GM21447 (cell line): ENCODE data around the gene MFGE8.
A peak's percentile ranks its signal among the peaks of the same experiment; 100 is the strongest.
"Not testable (repeated sequence)": the region's sequence is repeated elsewhere in the genome, so short reads cannot be mapped to it uniquely, and the experiment has no call there.

ENCODE experiments used
- ATAC-seq: cut with Tn5 transposase; IDR thresholded peaks from one replicate; pipeline ENCODE4 v1.9.1; 2021; ENCODE audit not compliant: unreplicated experiment

MFGE8 gene, protein sequence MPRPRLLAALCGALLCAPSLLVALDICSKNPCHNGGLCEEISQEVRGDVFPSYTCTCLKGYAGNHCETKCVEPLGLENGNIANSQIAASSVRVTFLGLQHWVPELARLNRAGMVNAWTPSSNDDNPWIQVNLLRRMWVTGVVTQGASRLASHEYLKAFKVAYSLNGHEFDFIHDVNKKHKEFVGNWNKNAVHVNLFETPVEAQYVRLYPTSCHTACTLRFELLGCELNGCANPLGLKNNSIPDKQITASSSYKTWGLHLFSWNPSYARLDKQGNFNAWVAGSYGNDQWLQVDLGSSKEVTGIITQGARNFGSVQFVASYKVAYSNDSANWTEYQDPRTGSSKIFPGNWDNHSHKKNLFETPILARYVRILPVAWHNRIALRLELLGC

DNA sequence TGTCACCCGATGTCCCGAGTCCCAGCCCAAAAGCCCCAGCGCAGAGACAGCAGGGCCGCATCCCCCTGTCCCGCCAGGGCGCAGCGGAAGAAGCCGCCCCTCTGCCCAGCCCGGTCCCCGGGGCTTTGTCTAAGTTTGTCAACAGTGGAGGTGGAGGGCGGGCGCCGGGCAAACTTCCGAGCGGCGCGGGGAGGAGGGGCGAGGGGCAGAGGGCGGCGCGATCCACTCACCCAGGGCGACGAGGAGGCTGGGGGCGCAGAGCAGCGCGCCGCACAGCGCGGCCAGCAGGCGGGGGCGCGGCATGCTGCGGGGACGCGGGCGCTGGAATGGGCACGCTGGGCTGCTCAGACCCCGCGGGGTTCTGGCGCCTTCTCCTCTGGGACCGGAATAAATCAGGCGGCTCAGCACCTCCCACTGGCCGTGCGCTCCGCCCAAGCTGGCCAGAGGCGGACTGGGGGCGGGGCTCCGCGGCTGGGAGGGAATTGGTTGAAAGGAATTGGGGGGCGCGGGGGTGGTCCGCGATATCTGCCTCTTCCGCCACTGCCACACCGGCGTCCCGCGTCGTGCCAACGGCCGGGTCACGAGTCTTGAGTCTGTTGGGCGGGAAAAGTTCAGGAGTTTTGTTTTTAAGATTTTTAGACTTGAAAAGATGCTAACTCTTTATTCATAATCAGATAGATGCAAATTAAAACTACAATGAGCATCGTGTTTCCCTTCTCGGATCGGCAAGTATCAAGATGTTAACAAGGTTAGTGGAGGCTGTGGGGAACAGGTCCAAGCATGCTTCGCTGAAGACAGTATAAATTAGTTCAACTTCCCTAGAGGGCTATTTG, at the start of gene MFGE8:
MFGE8 (minus strand) TSS at position 363 of the 833 bp plus-strand sequence; CDS start at position 303, 60 bp downstream.
- ATAC-seq, result peak; percentile 79

DNA sequence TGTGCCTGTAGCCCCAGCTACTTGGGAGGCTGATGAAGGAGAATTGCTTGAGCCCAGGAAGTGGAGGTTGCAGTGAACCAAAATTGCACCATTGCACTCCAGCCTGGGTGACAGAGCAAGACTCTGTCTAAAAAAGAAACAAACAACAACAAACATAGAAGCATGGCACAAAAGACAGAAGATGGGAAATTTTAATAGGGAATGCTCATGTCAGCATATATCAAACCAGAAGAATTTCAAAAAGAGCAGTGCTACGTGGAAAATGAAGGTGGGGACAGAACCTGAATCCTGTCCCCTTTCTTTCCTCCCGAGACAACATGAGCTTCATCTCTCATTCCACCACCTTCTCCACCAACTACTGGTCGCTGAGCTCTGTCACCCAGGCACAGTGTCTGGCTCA, 46.3 kb upstream of the MFGE8 start:
- ATAC-seq, result no peak

DNA sequence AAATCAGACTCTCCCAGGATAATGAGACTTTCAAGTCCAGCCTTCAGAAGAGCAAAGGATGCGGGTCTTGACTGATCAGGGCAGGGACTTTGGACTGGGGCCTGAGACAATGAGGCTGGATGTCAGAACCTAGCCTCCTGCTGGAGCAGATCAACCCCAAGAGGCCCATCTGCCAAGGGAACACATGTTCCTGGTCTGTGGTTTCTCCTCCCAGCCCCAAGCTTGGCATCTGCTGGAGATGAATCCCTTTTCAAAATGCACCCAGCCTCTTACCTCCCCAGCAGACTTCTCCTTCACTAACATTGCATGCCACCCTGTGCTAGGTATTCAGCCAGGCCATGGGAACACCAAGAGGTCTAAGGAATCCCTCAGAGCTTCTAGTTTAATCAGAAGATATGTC, 43.7 kb upstream of the MFGE8 start:
- no peak for ATAC-seq

DNA sequence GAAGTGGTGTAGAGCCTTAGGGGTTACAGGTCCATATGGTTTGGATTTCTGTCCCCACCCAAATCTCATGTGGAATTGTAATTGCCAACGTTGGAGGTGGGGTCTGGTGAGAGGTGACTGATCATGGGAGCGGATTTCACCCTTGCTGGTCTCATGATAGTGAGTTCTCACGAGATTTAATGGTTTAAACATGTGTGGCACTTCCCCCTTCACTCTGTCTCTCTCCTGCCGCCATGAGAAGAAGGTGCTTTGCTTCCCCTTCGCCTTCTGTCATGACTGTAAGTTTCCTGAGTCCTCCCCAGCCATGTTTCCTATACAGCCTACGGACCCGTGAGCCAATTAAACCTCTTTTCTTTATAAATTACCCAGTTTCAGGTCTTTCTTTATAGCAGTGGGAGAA, 43.1 kb upstream of the MFGE8 start:
- ATAC-seq, result no peak

DNA sequence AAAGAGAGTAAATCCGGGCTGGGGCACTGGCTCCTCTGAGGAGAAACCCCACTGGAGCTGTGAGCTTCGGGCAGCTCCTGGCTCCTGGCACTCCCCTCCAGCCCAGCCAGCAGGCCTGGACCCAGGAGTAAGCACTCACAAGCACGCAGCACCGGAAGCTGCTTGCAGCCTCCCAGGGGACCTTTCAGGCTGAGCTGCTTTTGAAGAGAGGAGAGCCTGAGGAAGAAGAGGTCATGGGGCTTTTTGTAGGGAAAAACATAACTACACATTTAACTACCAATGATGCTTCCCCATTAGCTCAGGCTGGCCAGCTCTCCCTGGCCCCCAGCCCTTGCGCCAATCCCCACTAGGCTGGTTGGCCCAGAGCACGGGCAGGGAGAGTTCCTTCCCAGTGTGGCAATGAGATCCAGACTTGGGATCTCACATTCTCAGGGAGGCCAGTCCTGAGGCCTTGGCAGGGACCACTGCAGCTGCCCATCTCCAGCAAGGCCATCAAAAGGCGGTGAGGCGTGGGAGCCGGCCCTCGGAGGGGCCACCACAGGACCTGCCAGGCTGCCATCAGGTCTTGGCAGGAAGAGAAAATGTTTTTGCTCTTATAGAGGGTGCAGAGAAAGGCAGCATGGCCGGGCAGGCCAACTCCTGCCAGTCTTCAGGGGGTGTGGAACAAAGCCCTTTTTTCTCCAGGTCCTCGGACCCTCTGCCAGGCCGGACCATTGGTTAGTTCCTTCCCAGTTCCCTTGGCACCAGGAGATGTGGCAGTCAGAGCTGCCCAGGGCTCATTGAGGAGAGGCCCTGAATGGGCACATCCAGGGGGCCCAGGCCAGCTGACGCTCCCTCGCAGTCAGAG, 41.5 kb upstream of the MFGE8 start:
- no peak for ATAC-seq

DNA sequence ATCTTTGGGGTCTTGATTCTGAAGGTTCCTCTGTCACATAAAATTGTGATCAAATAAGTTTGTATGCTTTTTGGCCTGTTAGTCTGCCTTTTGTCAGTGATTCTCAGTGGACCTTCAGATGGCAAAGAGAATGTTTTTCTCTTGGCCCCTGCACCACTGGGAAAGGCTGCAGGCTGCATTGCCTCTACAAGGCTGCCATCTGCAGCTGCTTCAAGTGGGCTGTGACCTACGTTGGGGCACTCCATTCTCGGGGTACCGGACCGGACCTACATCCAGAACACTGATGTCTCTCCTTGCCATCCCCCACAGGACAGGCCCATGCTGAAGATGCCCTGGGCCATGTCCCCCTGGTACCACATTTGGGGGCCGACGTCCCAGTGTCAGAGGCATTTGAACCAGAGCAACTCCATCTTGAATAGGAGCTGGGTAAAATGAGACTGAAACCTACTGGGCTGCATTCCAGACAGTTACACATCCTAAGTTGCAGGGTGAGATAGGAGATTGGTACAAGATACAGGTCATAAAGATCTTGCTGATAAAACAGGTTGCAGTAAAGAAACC, 37.5 kb upstream of the MFGE8 start:
- ATAC-seq, result no peak

DNA sequence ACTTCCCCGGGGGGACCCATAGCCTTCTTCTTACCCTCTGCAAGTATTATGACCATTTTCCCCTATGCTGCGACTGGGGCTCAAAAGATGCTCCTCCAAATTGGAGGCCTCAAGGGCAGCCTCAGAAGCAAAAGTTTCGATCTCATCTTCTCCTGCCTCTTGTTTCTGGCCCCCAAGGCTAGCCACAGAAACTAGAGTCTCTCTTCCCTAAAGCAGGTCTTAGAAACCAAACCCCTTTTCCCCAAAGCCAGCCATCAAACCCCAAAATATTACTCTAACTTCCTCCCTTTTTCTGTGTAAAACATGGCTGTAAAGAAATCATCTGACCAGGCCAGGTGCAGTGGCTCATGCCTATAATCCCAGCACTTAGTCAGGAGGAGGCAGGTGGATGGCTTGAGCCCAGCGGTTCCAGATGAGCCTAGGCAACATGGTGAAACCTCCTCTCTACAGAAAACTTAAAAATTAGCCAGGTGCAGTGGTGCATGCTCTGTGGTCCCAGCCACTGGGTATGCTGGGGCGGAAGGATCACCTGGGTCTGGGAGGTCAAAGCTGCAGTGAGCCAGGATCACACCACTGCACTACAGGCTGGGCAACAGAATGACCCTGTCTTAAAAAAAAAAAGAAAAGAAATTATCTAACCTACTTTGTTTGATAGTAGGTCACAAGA, 36.7 kb upstream of the MFGE8 start:
- ATAC-seq, result no peak

DNA sequence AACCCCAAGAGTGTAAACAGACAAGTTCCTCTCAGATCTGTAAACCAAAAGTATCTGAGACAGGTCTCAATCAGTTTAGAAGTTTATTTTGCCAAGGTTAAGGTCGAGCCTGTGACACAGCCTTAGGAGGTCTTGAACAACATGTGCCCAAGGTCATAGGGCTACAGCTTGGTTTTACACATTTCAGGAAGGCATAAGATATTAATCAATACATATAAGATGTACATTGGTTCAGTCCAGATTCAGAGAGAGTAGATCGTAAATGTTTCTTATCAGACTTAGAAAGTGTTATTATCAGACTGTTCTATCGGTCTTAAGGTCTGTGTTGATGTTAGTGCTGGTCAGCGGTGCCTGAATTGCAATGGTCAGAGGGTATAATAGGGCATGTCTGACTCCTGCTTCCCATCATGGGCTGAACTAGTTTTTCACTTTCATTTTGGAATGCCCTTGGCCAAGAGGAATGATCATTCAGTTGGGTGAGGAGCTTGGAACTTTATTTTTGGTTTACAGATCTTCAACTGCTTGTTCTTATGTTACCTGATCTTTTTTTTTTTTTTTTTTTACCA, 27.0 kb upstream of the MFGE8 start:
- no peak for ATAC-seq

DNA sequence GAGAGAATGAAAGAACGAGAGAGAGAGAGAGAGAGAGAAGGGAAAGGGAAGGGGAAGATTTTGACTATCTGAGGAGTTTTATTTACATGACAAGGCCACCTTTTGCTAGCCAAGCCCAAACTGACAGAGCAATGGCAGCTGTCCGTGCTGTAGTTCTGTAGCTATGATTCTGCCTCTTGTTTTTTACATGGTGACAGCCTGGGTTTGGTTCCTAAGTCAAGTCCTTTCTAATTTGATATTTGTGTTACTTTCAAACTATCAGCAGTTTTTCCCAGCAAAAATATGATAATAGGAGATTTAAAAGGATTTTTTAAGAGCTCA, 26.3 kb upstream of the MFGE8 start:
- no peak for ATAC-seq

DNA sequence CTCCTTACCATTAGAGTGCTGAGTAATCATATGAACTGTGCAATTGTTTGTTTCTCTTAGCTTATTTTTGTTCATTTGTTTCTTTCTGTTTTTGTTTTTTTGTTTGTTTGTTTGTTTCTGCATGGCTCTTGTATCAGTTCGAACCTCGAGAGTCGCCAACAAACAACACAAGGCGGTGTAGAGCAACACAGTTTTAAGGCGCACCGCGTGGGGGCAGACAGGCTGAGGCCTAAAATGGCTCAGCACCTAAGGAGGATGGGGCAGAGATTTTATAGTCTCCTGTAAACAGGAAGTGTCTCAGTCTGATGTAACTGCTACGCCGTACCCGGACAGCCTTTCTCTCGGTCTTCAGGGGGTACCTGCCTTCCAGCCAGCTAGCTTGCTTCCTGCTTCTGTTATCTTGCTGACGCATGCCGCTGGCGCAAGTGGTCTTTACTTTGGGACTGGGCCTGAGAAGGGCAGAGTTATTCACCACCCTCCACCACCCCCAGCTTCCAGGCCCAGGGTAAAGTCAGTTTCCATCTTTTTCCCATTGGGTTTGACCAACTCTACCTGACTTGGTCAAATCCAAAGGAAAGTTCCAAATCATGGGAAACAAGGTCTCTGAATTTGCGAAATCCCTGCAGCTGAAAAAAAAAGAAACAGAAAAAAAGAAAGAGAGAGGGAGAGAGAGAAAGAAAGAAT, 25.8 kb upstream of the MFGE8 start:
- no peak for ATAC-seq

DNA sequence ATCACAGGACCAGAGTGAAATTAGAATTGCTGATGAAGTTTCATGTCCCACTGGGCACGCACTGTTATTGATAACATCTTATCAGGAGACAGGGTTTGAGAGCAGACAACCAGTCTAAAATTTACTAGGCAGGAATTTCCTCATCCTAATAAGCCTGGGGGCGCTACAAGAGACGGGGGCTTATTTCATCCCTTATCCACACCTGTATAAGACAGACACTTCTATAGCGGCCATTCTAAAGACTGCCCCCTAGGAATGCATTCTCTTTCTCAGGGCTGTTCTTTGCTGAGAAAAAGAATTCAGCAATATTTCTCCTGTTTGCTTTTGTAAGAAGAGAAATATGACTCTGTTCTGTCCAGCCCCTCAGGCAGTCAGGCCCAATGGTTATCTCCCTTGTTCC, 21.3 kb upstream of the MFGE8 start:
- not testable (repeated sequence) for ATAC-seq

DNA sequence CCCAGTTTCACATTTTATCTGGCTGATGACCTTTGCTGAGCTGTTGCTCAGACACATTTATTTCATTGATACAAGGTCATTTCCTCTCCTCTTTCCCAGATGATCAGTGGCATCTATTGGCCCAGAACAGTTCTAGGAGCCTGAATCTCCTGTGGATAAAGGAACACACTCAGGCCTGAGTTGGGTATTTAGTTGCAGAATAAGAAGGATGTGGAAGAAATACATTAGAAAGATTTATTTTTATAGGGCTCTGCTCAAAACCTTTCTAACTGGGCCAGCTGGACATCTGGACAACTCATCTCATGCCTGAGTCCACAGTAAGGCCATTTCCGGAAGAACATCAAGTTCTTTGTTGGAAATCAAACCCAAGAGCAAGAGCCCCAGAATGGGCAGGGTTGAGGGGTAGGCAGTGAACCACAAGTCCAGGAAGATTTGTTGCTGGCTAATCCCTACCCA, 19.7 kb upstream of the MFGE8 start:
- ATAC-seq, result no peak

DNA sequence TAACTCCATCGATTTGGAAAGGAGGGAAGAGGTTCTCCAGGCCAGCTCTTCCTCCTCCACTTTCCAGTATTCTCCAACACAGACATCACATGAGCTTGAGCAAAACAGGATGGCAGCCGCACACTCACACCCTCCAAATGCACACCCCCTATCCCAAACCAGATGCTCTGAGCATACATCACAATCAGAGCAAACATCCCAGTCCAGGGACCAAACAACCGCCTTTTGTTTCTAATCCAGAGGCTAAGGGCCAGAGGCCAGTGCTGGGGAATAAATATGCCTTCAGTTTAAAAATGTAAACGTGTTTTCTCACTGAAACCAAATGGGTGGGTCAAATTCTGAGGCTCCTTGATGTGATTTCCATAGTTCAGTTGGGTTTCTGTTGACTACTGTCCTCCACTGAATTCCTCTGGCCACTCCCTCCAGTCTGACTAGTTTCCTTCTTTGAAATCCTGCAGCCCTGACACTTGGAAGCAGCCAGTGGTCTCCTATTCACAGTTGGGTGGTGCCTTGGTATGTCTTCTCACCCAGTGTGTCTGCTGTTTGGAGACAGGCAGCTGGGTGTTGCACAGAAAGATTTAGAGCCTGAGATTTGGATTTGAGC, 19.2 kb upstream of the MFGE8 start:
- no peak for ATAC-seq

DNA sequence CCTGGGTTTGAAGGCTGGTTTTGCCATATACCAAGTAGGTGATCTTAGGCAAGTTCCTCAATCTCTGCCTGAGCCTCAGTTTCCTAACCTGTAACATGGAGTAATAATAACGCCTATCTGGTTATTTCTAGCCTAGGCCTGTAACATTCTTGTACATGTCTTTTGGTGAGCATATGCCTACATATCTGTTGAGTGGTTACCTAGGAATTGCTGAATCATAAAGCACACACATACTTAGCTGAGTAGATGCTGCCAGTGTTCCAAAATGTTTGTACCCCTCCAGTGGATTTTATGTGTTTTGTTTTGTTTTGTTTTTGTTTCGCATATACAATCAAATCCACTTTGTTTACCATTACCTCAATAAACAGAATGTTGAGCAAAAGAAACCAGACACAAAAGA, 17.4 kb upstream of the MFGE8 start:
- ATAC-seq, result no peak

DNA sequence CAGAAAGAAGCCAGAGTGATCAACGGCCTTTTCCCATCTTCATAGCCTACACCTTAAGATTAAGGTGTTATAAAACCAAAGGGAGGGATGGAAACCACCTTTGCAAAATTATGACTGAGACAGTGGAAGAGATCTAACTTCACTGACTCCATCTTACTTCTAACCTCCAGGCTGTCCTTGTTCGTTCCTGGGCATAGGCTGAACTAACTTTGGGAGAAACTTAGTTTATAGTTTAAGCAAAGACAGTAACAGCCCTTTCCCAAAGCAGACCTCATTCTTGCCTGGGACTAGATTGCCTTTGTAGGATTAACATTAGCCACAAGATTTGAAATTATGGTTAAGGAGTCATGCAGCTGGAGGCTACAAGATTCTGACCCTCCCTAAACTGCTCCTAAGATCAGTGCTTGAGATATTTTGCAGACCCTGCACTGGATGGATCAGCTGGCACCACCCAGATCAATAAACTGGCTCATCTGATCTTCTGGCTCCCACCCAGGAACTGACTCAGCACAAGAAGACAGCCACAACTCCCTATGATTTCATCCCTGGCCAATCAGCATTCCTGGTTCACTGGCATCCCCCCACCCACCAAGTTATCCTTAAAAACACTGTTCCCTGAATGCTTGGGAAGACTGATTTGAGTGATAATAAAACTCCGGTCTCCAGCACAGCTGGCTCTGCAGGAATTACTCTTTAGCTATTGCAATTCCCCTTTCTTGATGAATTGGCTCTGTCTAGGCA, 16.3 kb upstream of the MFGE8 start:
- ATAC-seq, result not testable (repeated sequence)

DNA sequence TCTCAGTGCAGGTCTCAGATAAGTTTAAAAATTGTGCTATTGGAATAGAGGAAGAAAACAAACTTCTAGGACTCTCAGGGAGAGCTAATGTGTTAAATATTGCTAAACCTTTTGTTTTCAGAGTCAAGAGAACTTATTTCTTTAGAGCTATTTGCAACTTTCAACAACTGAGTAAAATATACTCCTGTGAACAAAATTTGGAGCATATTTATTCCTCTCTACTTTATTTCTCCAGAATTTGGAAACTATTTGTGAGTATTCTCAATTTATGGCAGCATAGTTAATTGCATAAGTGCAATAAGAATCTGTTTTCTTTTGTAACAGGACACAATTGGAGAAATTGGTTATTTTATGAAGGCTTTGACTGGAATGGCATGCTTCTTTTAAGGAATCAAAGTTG, 15.0 kb upstream of the MFGE8 start:
- ATAC-seq, result not testable (repeated sequence)

DNA sequence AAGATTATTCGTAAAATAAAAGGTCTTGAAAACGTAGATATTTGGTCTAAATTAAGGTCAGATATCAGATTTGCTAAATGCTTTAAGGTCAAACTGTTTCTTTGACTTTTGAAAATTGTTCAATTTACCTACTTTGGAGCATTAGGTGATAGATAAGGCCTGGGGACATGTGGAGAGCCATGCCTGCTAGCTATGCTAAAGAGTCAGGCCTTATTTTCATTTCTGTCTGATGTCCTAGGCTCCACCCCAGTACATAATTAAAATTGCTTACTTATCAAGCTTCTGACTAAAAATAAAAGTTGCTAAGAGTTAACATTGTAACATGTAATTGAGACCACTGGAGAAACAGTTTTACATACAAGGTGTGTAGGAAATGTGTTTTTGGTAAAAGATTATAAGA, 12.5 kb upstream of the MFGE8 start:
- ATAC-seq, result not testable (repeated sequence)

DNA sequence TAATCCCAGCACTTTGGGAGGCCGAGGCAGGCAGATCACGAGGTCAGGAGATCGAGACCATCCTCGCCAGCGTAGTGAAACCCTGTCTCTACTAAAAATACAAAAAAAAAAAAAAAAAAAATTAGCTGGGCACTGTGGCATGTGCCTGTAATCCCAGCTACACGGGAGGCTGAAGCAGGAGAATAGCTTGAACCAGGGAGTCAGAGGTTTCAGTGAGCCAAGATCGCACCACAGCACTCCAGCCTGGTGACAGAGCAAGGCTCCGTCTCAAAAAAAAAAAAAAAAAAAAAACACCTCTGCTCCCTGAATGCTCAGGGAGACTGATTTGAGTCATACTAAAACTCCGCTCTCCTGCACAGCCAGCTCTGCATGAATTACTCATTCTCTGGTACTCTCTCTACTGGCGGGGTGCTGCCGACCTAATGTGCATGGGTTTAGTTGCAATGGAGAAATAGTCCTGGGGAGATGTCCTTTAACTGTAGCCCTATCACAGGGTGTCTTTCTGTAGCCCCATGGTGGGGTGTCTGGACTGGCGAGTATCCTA, 7.8 kb upstream of the MFGE8 start:
- ATAC-seq, result peak; percentile 65
